Measurements from ENCODE around the gene TESK1.

- TF ChIP-seq, protein P1, sequence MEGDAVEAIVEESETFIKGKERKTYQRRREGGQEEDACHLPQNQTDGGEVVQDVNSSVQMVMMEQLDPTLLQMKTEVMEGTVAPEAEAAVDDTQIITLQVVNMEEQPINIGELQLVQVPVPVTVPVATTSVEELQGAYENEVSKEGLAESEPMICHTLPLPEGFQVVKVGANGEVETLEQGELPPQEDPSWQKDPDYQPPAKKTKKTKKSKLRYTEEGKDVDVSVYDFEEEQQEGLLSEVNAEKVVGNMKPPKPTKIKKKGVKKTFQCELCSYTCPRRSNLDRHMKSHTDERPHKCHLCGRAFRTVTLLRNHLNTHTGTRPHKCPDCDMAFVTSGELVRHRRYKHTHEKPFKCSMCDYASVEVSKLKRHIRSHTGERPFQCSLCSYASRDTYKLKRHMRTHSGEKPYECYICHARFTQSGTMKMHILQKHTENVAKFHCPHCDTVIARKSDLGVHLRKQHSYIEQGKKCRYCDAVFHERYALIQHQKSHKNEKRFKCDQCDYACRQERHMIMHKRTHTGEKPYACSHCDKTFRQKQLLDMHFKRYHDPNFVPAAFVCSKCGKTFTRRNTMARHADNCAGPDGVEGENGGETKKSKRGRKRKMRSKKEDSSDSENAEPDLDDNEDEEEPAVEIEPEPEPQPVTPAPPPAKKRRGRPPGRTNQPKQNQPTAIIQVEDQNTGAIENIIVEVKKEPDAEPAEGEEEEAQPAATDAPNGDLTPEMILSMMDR (IDR thresholded peaks at IDR 0.05): no peak
- no peak for TF ChIP-seq POLR2A (IDR thresholded peaks at IDR 0.05)
- TF ChIP-seq POLR2AphosphoS5 (IDR thresholded peaks at IDR 0.05): no peak
Observed at GRCh38 chr9:35627575-35627974, 22.5 kb downstream of the TESK1 start.

All from breast epithelium (tissue), 3 donors.